Ovary (tissue), 3 donors: ENCODE results near the gene RAET1E.

Experiments
- CTCF ChIP-seq, 3 donors: fragments of 450-650 bp in 2 of 3; fragments of 200-600 bp in 1 of 3; IDR thresholded peaks; one replicate each; pipeline versions ENCODE4 v1.5.1 to v1.8.0; 2016 to 2022; ENCODE audit warnings: antibody characterized with exemption in 3 of 3, mild to moderate bottlenecking in 1 of 3
- POLR2A ChIP-seq: fragments of 450-650 bp; IDR thresholded peaks from one replicate; pipeline ENCODE4 v1.6.1; 2017; ENCODE audit warnings: antibody characterized with exemption, mild to moderate bottlenecking, moderate library complexity
- donor health status: DM: no; HTN: no; CAD: no.

DNA sequence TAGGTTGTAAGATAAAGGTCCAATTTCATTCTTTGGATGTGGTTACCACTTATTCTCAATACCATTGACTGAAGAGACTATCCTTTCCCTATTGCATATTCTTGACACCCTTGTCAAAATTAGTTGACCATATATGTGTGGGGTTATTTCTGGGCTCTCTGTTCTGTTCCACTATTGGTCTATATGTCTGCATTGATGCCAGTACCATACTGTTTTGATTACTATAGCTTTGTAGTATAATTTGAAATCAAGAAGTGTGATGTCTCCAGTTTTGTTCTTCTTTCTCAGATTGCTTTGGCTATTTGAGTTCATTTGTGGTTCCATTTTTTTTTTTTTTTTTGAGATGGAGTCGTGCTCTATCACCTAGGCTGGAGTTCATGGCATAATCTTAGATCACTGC is 25.7 kb downstream of the RAET1E start:
- no peak for TF ChIP-seq POLR2A
- TF ChIP-seq CTCF (IDR thresholded peaks at IDR 0.05): no peak
